ENCODE results near the gene TRAPPC11. TPM values are rescaled to one million over a fixed set of nuclear protein-coding genes. Genes with fewer than 3 reads are reported as not detected.

TRAPPC11 gene
- total and polyA plus RNA-seq, 2 of the 13 experiments (the other 11 are each of a cell fraction or from before 2014, with no cell fraction given): 18.0 to 23.2 TPM

GRCh38 chr4:183657564-183657963 is 1.5 kb upstream of the TRAPPC11 start (continued):
- TF ChIP-seq DNMT3B (CRISPR knock-in tag; conservative IDR thresholded peaks at IDR 0.05): no peak
- TF ChIP-seq ARHGAP35 (CRISPR knock-in tag; IDR thresholded peaks at IDR 0.05; ENCODE audit: borderline replicate concordance): no peak
- TF ChIP-seq KIAA2018 (CRISPR knock-in tag; IDR thresholded peaks at IDR 0.05; ENCODE audit: borderline replicate concordance): no peak
- TF ChIP-seq ZNF10 (CRISPR knock-in tag; IDR thresholded peaks at IDR 0.05; ENCODE audit: borderline replicate concordance, low read depth): no peak
- TF ChIP-seq MIER2 (CRISPR knock-in tag; IDR thresholded peaks at IDR 0.05): no peak
